ENCODE data around the gene TMEM163. TPM values are rescaled to one million over a fixed set of nuclear protein-coding genes. Genes with fewer than 3 reads are reported as not detected.

Gene TMEM163
- total RNA-seq, 2 donors from 2014 or later = 0.55 to 23.1 TPM

- Histone ChIP-seq H3K27ac (no peak overlapping the region), H3K9me3 (no peaks in the 10 kb centered on the region), H3K4me1 (replicated peaks) (no peaks in the 10 kb centered on the region), H3K4me3 (no peak overlapping the region), H3K27me3 (replicated peaks; ENCODE audit: insufficient read depth) (no peaks in the 10 kb centered on the region), H3K36me3 (no peaks in the 10 kb centered on the region)
- TF ChIP-seq POLR2A (IDR thresholded peaks at IDR 0.05) (no peak), POLR2AphosphoS5 (IDR thresholded peaks at IDR 0.05) (no peak)
- TF ChIP-seq, protein P1, sequence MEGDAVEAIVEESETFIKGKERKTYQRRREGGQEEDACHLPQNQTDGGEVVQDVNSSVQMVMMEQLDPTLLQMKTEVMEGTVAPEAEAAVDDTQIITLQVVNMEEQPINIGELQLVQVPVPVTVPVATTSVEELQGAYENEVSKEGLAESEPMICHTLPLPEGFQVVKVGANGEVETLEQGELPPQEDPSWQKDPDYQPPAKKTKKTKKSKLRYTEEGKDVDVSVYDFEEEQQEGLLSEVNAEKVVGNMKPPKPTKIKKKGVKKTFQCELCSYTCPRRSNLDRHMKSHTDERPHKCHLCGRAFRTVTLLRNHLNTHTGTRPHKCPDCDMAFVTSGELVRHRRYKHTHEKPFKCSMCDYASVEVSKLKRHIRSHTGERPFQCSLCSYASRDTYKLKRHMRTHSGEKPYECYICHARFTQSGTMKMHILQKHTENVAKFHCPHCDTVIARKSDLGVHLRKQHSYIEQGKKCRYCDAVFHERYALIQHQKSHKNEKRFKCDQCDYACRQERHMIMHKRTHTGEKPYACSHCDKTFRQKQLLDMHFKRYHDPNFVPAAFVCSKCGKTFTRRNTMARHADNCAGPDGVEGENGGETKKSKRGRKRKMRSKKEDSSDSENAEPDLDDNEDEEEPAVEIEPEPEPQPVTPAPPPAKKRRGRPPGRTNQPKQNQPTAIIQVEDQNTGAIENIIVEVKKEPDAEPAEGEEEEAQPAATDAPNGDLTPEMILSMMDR (IDR thresholded peaks at IDR 0.05) = no peak
- intact Hi-C loops (cut with DNase I) = no loop called here
- no peak for DNase-seq (ENCODE audit: low spot score)
- 68% methylated on average over 9 of the region's 9 CpGs for WGBS
Observed at GRCh38 chr2:134500211-134500935, 218.4 kb downstream of the TMEM163 start.

DNA sequence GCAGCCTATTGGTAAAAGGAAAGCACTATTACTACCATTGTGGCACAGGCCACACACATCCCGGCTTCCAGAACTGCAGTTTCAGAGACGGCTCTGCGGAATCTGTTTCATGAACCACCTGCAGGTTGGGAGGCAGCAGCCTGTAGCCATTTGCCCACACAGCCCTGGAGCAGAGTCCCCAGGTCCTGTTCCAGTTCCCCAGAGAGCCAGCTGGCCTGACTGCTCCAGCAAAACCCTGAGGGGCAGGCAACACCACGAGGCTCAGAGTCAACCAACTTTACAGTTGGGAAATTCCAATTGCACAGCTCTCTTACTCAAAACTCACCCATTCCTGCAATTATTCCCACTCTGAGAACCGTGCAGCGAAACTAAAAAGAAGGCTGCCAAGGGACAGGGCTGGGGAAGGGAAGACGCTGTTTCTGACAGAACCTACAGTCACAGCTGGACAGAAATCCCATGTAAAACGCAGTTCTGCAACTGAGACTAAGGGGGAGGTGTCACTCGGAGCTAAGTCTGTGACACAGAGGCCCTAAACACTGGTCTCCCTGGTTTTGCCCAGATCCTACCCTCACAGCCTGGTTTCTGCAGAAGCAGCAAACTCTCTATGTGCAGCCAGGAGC is 219.4 kb downstream of the TMEM163 start:
- no peaks in the 10 kb centered on the region for H3K36me3 ChIP-seq
- DNase-seq (ENCODE audit: low spot score) = no peak
- H3K9me3 ChIP-seq = no peaks in the 10 kb centered on the region
- intact Hi-C loops (cut with DNase I) = no loop called here
- no peaks in the 10 kb centered on the region for H3K4me1 ChIP-seq (replicated peaks)
- WGBS = 57% methylated on average over 9 of the region's 9 CpGs
- H3K4me3 ChIP-seq = no peak overlapping the region
- H3K27ac ChIP-seq = no peak overlapping the region
- no peaks in the 10 kb centered on the region for H3K27me3 ChIP-seq (replicated peaks; ENCODE audit: insufficient read depth)
- TF ChIP-seq, protein P1 (IDR thresholded peaks at IDR 0.05) = no peak
- no peak for TF ChIP-seq POLR2A (IDR thresholded peaks at IDR 0.05)
- no peak for TF ChIP-seq POLR2AphosphoS5 (IDR thresholded peaks at IDR 0.05)

DNA sequence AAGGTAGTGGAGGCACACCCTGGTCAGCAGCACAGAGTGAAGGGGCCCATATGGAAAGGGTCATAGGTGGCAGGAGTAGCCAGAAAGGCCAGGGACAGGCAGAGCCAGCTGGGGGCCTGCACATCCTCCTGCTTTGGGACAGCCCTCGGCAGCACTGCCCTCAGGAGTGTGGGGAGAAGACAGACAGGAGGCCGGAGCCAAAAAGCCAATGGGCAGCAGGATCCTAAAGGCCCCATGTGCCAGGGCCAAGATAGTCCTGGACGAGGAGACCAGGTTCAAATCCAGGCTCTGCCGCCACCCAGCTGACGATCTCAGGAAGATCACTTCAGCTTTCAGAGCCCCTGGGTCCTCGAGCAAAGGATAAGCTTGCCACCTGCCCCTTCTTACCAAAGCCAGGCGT is 220.1 kb downstream of the TMEM163 start:
- Histone ChIP-seq H3K36me3 (no peaks in the 10 kb centered on the region), H3K4me3 (no peak overlapping the region), H3K9me3 (no peaks in the 10 kb centered on the region), H3K27ac (no peak overlapping the region), H3K27me3 (replicated peaks; ENCODE audit: insufficient read depth) (no peaks in the 10 kb centered on the region), H3K4me1 (replicated peaks) (no peaks in the 10 kb centered on the region)
- intact Hi-C loops (cut with DNase I) = no loop called here
- TF ChIP-seq POLR2A (IDR thresholded peaks at IDR 0.05) = no peak
- TF ChIP-seq POLR2AphosphoS5 (IDR thresholded peaks at IDR 0.05) = no peak
- TF ChIP-seq, protein P1 (IDR thresholded peaks at IDR 0.05) = no peak
- WGBS = 85% methylated on average over 7 of the region's 7 CpGs
- no peak for DNase-seq (ENCODE audit: low spot score)

GRCh38 chr2:134493797-134494196 is 225.0 kb downstream of the TMEM163 start:
- no peaks in the 10 kb centered on the region for H3K4me1 ChIP-seq (replicated peaks)
- no peaks in the 10 kb centered on the region for H3K36me3 ChIP-seq
- H3K4me3 ChIP-seq = no peak overlapping the region
- H3K27me3 ChIP-seq (replicated peaks; ENCODE audit: insufficient read depth) = no peaks in the 10 kb centered on the region
- DNase-seq (ENCODE audit: low spot score) = no peak
- intact Hi-C loops (cut with DNase I) = no loop called here
- no peak for TF ChIP-seq POLR2A (IDR thresholded peaks at IDR 0.05)
- TF ChIP-seq, protein P1 (IDR thresholded peaks at IDR 0.05) = no peak
- no peak for TF ChIP-seq POLR2AphosphoS5 (IDR thresholded peaks at IDR 0.05)
- 82% methylated on average over 4 of the region's 4 CpGs for WGBS
- H3K27ac ChIP-seq = no peak overlapping the region
- no peaks in the 10 kb centered on the region for H3K9me3 ChIP-seq
